Osteocyte (in vitro differentiated cells): Measurements from ENCODE around the gene IPP. TPM values are rescaled to one million over a fixed set of nuclear protein-coding genes. Genes with fewer than 3 reads are reported as not detected.

Source experiments
- DNase-seq: peaks from one replicate; pipeline ENCODE4 v3.0.0; 2021; ENCODE audit warnings: mixed read lengths; ENCODE audit not compliant: unreplicated experiment; ENCODE audit errors: extremely low spot score
- H3K27ac Mint-ChIP-seq: one replicate; pipeline ENCODE4 v1.8.0; 2021; ENCODE audit warnings: mild to moderate bottlenecking, mixed read lengths; ENCODE audit not compliant: unreplicated experiment
- H3K27me3 Mint-ChIP-seq: one replicate; pipeline ENCODE4 v1.8.0; 2021; ENCODE audit warnings: mixed read lengths; ENCODE audit not compliant: unreplicated experiment
- H3K36me3 Mint-ChIP-seq: one replicate; pipeline ENCODE4 v1.8.0; 2021; ENCODE audit warnings: mixed read lengths; ENCODE audit not compliant: unreplicated experiment
- H3K4me1 Mint-ChIP-seq: one replicate; pipeline ENCODE4 v1.8.0; 2021; ENCODE audit warnings: mixed read lengths; ENCODE audit not compliant: unreplicated experiment
- H3K4me3 Mint-ChIP-seq: one replicate; pipeline ENCODE4 v1.8.0; 2021; ENCODE audit warnings: mild to moderate bottlenecking, moderate library complexity, mixed read lengths; ENCODE audit not compliant: unreplicated experiment
- H3K9me3 Mint-ChIP-seq: one replicate; pipeline ENCODE4 v1.8.0; 2021; ENCODE audit warnings: mixed read lengths; ENCODE audit not compliant: unreplicated experiment
- total RNA-seq: library from RNA; stranded (reverse); gene quantifications from 2 replicates; pipeline ENCODE4 v1.2.1, GENCODE V29; 2021
- TF ChIP-seq, protein P1 (sequence below): fragments of 200-600 bp; sonication (generic); IDR thresholded peaks from 2 replicates; pipeline ENCODE4 v1.5.0; 2021; ENCODE audit warnings: antibody characterized with exemption, mild to moderate bottlenecking, moderate library complexity

The IPP gene
- total RNA-seq, 1 donor from 2014 or later: 21.9 TPM

DNA sequence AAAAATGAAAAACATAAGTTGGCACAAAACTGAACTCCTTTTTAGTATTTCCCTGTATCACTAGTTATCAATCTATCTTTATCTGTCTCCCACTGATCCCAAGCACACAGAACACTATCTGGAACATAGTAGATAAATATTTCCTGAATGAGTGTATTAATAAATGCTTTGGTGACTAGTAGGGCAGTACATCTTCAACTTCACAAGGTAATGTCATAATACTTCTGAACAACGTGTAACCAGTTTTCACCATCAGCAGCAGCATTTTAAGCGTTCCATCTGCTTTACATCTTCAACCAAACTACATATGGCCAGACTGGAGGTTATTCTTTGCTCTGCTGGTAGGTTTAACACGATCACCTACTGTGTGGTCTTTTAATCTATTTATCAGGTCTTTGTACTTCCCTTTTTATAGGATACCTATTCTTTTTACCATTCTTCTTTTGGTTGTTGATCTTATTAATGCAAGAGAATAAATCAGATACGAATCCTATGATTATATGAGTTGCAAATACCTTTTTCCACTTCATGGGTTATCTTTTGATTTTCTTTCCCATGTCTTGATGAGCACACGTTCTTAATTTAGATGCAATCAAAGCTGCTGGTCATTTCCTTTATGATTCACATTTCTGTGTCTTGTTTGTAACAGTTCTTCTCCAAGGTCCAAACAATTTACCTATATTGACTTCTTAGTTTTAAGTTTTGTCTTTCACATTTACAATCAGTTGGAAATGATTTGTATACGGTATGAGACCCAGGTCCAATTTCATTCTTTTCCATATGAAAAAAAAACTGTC lies 80.4 kb downstream of the IPP start:
- no peaks in the 10 kb centered on the region for H3K27me3 Mint-ChIP-seq
- peak overlapping the region; percentile 54 for H3K27ac Mint-ChIP-seq
- no peak for DNase-seq
- peaks cover 42% of the 10 kb centered on the region for H3K4me1 Mint-ChIP-seq
- no peaks in the 10 kb centered on the region for H3K9me3 Mint-ChIP-seq
- peaks cover 9% of the 10 kb centered on the region for H3K36me3 Mint-ChIP-seq
- H3K4me3 Mint-ChIP-seq: no peak overlapping the region
- TF ChIP-seq, protein P1, sequence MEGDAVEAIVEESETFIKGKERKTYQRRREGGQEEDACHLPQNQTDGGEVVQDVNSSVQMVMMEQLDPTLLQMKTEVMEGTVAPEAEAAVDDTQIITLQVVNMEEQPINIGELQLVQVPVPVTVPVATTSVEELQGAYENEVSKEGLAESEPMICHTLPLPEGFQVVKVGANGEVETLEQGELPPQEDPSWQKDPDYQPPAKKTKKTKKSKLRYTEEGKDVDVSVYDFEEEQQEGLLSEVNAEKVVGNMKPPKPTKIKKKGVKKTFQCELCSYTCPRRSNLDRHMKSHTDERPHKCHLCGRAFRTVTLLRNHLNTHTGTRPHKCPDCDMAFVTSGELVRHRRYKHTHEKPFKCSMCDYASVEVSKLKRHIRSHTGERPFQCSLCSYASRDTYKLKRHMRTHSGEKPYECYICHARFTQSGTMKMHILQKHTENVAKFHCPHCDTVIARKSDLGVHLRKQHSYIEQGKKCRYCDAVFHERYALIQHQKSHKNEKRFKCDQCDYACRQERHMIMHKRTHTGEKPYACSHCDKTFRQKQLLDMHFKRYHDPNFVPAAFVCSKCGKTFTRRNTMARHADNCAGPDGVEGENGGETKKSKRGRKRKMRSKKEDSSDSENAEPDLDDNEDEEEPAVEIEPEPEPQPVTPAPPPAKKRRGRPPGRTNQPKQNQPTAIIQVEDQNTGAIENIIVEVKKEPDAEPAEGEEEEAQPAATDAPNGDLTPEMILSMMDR: no peak

DNA sequence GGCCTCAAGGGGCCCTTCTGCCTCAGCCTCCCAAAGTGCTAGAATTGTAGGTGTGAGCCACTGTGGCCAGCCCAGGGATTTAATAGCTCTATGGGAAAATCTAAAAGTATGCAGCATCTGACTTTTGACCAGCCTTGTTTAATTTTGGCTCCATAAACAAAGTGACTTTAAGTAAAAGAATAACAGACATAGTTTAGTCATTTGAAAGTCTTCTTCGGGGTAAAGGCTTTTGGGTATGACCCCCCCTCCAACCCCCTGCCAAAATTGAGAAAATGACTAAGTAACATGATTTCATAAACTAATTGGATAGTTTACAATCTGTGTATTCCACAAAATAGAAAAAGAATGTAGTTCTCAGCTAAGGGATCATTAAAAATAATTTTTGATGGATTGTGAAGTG lies 81.1 kb downstream of the IPP start:
- Mint-ChIP-seq H3K27ac (peak overlapping the region; percentile 54), H3K9me3 (no peaks in the 10 kb centered on the region), H3K4me3 (no peak overlapping the region), H3K4me1 (peaks cover 40% of the 10 kb centered on the region), H3K27me3 (no peaks in the 10 kb centered on the region), H3K36me3 (peaks cover 9% of the 10 kb centered on the region)
- TF ChIP-seq, protein P1: no peak
- DNase-seq: no peak

DNA sequence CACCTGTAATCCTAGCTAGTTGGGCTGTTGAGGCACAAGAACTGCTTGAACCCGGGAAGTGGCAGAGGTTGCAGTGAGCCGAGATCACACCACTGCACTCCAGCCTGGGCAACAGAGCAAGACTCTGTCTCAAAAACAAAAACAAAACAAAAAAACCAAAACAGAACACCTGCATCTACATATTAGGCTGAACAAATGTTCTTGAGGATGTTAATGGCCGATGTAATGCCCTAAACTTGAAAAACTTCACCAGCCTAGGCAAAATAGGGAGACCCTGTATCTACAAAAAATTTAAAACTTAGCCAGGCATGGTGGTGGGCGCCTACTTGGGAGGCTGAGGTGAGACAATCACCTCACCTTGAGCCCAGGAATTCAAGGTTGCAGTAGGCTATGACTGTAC lies 81.9 kb downstream of the IPP start:
- no peak overlapping the region for H3K4me3 Mint-ChIP-seq
- H3K27me3 Mint-ChIP-seq: no peaks in the 10 kb centered on the region
- H3K36me3 Mint-ChIP-seq: peaks cover 9% of the 10 kb centered on the region
- H3K9me3 Mint-ChIP-seq: no peaks in the 10 kb centered on the region
- H3K4me1 Mint-ChIP-seq: peaks cover 35% of the 10 kb centered on the region
- TF ChIP-seq, protein P1: no peak
- no peak for DNase-seq
- H3K27ac Mint-ChIP-seq: no peak overlapping the region

DNA sequence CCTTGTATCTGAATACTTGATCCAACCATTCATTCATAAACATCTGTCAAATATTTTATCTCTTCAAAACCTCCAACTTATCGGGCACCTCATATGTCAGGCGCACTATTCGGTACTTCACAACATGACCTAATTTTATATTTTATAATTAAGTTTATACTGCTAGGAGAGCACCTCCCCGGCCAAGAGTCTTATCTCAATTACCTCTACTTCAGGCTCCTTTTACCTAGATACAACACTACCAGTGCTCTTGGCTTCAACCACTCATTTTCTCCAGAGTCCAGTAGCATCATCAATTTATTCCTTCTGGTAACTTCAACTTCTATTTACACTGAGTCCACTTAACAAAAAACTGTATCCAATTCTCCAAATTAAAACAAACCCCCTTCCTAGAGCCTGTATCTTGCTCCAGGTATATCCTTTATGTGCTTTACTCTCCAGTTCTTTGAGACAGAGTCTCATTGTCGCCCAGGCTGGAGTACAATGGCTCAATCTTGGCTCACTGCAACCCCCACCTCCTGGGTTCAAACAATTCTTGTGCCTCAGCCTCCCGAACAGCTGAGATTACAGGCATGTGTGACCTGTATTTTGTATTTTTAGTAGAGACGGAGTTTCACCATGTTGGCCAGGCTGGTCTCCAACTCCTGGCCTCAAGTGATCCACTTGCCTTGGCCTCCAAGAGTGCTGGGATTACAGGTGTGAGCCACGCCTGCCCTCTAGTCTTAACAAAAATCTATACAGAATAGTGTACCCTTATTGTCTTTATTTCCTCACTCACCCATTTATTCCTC lies 82.9 kb downstream of the IPP start:
- H3K4me1 Mint-ChIP-seq: peaks cover 32% of the 10 kb centered on the region

More for the DNA sequence above, 82.9 kb downstream of the IPP start:
- H3K27ac Mint-ChIP-seq: no peak overlapping the region
- no peaks in the 10 kb centered on the region for H3K27me3 Mint-ChIP-seq
- no peak overlapping the region for H3K4me3 Mint-ChIP-seq
- no peak for DNase-seq
- peaks cover 6% of the 10 kb centered on the region for H3K36me3 Mint-ChIP-seq
- TF ChIP-seq, protein P1: no peak
- no peaks in the 10 kb centered on the region for H3K9me3 Mint-ChIP-seq
